ENCODE data around the gene ENOX1.
"Not testable (repeated sequence)": the region's sequence is repeated elsewhere in the genome, so short reads cannot be mapped to it uniquely, and the experiment has no call there.

Gene ENOX1

DNA sequence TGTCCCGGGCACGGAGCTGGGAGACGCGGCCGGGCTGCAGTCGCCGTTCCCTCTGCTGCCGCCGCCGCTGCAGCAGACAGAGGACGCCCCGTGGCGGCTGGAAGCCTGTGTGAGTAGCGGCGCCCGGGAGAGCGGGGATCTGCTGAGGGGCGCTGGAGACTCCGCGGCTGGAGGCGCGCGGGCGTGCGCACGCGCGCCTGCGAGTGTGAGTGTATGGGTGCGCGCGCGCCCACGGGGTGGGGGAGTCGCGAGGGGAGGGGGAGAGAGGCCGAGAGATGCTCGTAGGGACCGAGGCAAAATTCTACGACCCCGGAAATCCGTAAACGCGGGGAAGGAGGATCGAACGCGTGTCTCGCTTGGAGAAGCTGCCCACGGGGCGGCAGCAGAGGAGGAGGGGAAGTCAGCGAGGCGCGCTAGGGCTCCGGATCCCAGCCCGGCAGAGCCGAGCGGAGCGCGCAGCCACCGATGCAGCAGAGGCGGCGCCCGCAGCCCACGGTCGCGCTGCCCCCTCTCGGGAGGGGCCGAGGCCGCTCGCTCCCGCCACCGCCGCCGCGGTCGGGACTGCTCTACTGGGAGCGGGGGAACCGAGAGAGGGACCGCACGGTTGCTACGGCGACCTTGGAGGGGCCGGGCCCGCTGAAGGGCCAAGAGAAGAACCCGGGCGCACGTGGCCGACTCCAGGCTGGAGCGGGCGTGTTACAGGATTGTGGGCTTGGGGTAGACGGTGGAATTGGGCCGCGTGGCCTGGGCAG lies at the start of gene ENOX1:
TSS of gene ENOX1 (minus strand) at position 207 of the 752 bp plus-strand sequence.
- DNase-seq = peak; percentile 29 to 47

DNA sequence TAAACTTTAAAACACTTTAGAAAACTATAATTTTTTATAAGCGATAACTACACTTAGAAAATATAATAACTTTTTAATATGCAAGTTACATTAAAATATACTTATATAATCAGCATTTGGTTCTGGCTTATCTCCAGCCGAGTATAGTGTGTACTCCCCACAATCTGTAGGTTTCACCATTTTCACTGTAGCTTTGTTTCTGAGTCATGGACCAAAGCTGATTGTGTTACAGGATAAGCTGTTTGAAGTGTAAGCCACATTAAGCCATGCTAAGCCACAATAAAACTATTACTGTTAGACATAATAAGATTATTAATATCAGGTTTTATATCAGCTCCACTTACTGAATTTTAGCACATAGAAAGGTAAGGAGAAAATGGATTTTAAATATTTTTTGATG lies 48.9 kb upstream of the ENOX1 start:
- DNase-seq = no peak

DNA sequence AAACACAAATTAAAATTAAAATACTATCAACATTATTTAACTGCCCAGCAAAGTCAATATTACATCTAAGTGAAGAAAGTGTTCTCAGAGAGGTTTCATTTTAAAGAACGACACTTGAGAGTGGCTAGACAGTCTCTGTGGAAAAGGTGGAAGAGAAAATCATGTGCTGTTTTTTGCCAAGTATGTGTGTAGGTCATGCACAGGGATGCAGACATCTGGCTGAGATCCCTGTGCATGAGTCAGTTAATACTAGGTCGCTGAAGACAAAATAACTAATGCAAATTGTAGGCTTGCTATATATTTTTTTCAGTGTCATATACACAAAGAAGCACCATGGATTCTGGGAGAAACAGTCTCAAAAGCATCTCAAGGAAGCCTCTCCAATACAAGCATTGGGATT lies 44.3 kb upstream of the ENOX1 start:
- DNase-seq = no peak

DNA sequence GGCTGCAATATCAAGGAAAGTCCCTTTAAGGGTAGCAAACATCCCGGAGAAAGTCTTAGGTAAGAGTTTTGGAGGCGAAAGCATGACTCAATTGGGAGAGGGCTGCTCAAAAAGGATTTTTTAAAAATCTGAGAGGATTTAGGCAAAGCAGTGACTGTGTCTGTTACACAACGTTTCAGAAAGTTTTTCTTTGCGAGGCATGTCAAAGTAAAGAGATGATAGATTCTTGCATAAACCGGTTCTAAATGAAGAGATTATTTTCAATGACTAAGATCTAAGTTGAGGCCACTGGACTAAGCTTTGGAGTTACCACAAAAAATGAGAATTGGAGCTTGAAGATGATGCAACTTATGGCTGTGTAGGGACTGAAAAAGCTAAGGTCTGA lies 43.7 kb upstream of the ENOX1 start:
- DNase-seq = no peak

DNA sequence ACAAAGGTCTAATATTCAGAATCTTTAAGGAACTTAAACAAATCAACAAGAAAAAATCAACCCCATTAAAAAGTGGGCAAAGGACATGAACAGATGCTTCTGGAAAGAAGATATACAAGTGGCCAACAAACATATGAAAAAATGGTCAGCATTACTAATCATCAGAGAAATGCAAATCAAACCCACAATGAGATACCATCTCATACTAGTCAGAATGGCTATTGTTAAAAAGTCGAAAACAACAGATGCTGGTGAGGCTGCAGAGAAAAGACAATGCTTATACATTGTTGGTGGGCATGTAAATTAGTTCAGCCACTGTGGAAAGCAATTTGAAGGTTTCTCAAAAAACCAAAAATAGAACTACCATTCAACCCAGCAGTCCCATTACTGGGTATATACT lies 37.9 kb upstream of the ENOX1 start:
- DNase-seq = not testable (repeated sequence)

DNA sequence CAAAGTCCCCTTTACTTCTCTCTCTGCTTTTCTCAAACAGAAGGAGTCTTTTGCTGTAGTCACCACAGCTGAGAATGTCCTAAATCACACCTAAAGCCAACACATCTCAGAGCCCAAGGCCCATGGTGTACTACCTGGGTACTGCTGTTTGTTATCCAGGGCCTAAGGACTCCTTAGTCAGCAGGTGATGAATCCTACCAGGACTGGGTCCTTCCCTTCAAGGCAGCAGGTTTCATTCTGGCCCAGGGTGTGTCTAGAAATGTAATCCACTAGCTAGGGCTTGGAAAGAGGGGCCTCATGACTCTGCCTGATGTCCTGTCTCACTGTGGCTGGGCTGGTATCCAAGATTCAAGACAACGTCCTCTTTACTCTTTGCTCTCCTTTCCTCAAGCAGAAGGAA lies 36.2 kb upstream of the ENOX1 start:
- no peak for DNase-seq

DNA sequence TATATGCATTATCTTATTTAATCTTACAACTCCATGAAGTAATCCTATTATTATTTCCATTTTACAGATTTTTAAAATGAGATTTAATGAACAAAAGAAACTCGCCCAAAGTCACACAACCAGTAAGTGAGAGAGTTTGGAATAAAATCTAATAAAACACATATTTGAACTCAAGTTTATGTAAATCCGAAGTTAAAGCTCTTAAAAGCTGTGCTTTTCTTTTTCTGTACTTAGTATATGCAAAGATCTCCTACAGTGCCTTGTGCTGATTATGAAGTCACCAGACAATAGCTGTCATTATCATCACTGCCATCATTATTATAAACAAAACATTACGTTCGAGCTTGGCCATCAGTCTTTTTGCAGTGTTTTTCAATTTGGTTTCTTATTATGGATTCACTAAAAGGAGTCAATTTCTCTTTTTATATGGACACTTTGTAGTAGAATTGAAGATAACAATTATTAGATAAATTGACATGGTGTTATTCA lies 29.7 kb upstream of the ENOX1 start:
- DNase-seq = no peak

DNA sequence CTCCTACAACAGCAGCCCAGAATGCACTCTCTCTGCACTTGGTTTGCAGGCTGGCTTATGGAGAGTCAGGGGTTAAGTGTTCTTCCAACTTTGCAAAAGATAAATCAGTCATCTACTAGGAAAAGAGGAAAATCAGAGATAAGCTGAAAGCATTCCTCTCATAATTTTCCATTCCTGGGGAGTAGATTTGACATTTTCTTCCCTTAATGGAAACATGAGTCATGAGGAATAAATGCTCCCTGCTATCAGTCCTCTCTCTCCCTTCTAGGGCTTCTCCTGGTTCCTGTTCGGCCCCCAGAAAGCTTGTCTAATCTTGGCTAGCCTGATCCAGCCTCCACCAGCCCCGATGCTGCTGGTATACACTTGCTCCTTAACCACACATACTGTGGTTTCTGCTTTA lies 28.4 kb upstream of the ENOX1 start:
- no peak for DNase-seq

DNA sequence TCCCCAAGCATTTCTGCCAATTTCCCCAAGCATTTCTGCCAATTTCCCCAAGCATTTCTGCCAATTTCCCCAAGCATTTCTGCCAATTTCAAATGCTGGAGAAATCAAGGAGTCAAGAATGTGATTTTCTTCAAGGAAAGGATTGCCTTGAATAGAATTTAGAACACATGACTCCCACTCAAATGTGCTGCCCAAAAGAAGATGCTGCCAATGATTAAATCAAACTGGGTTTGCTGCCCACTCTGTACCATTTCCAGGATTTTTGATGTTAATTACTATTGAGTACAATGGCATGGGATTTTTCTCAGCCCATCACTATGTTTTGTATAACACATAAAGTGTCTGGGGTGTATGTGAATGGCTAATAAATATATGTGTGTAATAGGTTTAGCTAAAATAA lies 21.9 kb upstream of the ENOX1 start:
- no peak for DNase-seq

DNA sequence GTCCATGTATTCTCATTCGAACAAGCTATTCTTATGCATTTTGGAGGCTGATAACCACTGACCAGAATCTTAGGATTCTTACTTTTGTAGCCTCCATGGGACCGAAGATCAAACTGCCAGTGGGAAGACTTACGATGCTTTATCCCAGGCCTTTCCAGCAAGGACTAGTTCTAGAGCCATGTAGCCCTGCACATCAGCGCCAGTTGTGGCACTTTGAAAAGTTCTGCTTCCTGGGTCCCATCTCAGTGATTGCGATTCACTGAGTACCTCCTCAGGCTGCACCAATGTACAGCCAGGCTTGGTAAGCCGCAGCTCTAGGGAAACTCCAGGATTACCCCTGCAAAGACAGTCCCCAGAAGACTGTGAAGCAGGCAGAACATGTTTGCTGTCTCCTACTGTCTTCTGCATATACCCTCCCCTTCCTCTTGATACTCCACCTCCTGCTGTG lies 18.9 kb upstream of the ENOX1 start:
- DNase-seq = no peak

DNA sequence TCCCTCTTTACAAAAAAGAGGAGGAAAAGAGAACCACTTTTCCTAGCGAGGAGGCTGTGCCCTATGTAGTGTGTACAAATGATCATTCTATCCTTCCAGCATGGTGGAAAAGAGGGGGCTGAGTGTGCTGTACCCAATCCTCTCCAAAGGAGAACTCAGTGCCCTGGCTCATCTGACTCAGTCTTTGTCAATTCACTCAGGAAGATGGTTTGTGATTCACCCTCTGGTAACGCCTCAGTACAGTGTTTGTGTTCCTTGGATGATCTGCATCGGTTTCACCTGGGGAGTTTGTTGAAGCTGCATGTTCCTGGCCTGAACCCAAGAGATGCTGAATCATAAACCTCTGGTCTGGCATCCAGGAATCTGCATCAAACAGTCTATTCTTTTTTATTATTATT lies 18.3 kb upstream of the ENOX1 start:
- peak; percentile 25 to 42 for DNase-seq

DNA sequence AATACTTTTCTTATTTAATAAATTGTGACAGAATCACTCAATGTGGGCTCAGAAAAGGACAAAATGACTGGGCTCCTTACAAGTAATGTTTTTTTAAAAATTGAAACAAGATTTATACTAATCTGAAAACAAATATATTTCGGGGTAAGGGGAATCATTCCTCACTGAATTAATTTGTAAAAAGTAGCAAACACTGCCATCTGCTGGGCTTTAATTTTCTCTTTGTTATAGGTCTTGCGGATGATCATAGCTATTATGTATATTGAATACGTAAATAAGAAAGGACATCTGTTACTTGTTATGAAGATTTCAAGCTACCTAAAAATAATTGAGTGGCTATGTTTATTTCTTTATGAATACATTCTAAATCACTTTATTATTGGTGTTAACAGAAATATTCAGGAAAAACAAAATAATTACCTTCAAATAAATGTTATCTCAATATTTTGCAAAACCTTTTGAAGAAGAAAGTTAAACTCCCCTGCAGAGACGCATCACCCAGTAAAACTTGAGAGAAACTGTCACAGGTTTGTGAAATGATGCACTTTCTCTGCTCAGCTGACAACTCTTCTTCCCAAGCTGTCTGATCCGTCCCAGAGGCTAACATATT lies 17.8 kb upstream of the ENOX1 start:
- DNase-seq = no peak

DNA sequence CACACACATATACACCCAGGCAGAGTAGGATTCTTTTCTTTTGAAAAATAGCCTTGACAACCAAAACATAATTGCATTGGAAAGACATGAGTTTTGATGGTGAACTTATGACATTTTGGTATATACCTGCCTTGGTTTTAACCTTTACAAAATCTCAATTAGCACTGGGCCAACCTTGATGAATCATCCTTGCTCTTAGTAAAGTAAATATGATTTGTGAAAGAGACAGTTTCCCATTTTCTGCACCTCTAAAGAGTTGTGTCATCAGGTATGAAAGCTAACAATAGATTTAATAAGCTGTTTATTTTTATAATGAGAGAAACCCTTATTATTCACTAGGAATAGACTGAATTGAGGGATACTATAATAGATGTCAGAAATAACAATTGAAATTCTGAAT lies 15.7 kb upstream of the ENOX1 start:
- no peak for DNase-seq

DNA sequence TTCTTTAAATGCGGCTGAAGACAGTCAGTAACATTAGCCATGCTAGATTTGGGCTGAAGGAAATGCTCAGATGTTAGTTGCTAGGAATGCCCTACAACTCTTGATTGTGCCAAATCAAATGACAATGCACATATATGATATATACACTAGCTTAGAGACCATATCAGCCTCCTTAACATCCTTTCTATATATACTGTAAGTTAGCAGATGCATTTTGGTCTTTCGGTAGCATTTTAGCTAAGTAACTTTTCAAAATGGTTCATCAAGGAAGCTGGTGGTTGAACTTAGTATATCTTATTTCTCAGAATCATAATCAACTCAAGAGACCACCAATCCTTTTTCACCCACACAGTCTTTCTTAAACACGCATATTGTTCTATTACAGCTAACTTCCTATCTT lies 14.1 kb upstream of the ENOX1 start:
- DNase-seq = no peak

DNA sequence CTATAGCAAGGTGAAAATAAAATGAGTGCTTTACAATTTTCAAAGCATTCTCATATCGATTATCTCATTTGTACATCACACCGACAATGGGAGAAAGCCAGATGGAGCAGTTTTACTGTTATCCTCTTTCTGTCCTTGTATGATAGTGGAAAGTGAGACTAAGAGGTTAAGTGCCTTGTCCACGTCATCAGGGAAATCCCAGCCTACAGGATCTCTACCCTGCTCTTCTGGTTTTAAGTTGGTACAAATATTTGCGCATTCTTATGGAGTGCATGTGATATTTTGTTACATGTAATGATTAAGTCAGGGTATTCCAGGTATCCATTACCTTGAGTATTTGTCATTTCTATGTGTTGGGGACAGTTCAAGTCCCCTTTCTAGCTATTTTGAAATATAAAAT lies 12.4 kb upstream of the ENOX1 start:
- peak in 1 of 2 experiments; percentile 25 for DNase-seq

DNA sequence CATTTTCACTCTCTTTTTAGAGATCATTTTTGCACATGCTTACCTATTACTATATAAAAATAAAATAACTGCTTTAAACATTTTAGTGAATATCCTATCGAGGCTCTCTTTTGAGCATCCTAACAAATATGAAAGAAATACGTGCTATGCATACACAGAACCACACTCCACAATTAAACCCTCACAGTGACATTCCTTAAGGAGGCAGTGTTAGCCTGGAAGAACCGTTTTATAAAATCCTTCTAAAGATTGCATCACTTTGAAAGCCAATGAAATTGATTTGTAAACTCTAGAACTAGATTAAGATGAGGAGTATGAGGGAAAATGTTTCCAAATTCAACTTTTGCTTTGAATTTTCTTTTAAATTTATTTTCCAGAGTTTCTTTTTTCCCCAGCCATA lies 11.1 kb upstream of the ENOX1 start:
- DNase-seq = no peak

DNA sequence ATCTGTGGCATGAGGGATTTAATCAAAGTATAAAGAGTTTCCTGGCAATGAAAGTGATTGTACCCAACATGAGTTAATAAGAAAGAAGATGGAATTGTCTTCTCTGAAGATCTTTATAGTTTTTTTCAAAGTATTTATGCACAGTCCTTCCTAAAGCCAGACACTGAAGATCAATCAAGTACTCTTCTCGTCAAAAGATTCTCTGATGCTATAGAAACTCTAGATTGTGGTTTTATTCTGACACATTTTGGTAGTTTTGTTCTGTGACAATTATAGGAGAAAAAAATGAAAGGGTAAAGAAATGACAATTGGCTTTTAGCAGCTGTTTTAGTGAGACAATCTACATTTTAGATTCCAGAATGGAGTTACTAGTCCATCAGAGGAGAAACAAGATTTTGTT lies 10.4 kb upstream of the ENOX1 start:
- no peak for DNase-seq

DNA sequence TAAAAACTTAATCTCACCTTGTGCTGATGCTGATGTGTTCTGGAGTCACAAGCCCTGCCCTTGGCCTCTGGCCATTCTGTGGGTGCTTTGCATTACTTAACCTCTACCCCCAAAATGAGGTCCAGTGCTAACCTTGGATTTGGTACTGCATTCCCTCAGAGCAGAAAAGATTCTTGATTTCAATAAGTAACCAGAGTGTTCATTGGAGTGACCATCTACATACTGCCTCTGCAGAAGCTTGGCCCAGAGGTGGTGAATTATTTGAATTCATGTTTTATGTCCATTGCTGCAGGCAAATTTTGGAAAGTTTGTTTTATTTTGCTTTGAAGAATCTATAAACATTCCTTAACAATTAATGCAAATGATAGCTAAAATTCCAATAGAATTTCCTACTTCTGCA lies 7.6 kb upstream of the ENOX1 start:
- DNase-seq = no peak

DNA sequence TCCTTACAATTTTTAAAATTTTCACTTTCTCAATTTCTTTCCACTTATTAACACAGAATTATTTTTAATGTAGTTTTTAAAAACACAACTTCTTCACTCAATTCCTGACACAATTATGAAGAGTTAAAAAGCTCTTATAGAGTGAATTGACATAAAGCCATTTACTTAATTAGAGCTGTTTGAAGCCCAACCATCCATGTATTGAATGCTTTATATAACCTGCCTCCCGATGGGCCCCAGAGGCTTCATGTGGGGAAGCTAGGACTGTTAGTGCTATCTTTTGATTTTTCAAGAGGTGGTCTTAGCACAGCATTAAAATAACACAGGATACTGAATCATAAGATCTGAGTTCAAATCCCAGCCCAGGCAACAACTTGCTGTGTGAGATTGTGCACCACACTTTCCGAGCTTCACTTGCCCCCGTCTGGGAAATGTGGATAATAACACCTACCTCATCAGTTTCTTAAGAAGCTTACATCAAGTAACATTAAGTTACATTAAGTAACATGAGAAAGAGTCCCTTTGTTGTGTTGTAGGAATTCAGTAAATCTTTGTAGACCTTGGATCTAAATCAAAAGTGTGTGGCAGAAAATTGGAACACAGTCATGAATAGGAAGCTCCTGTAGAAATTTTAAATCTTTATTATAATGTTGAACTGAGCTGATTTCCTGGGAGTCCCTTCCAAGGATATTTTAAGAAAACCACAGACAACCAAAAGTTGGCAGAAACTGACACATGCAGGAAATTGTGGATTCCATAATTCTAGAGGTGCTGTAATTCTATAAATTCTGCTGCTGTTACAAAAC lies 5.5 kb upstream of the ENOX1 start:
- DNase-seq = no peak

DNA sequence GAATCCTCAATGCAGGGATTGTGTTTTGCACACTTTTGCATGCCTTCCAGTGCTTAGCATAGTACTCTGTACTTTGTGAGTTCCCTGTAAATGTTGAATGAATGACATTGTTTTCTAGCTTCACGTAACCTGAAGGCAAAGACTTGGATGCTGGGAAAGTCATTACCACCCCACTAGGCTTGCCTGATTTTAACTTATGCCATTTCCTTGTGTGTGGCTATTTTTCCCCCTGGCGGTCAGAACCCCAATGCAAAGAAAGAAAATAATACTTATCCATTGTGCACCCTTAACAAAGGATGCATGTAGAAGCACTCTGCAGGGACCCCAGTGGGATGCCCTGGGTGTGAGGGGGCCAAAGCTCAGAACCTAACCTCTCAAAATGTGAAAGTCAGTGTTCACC lies 1.2 kb upstream of the ENOX1 start:
- DNase-seq = no peak

DNA sequence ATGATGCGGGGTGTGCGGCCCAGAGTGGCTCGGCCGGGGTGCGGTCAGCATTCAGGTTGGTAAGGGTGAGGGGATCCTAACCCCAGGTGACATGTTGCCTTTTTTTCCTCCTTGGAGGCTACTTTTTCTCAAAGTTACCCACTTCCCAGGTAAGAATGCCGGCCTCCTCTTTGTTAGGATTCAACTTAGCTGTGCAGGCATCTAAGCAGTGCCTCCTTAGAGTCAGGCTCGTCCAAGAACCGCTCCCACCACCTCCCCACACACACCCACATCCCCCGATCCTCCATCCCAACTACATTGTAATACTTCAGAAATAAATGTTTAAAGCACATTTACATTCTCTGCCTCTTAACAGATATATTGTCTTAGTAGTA lies 733 bp upstream of the ENOX1 start:
- no peak for DNase-seq

DNA sequence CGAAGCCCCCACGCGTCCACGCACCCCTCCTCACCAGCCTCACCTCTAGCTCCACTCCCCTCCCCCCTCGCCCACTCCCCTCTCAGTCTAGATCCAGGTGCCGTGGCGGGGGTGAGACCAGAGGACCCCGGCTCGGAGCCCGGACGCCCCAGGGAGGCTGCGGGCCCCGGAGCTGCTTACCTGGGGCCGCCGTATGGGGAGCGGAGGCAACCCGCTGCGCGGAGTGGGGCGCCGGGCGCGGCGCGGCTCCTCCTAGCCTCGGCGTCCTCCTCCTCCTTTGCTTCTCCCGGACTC lies 353 bp downstream of the ENOX1 start:
- DNase-seq = no peak

DNA sequence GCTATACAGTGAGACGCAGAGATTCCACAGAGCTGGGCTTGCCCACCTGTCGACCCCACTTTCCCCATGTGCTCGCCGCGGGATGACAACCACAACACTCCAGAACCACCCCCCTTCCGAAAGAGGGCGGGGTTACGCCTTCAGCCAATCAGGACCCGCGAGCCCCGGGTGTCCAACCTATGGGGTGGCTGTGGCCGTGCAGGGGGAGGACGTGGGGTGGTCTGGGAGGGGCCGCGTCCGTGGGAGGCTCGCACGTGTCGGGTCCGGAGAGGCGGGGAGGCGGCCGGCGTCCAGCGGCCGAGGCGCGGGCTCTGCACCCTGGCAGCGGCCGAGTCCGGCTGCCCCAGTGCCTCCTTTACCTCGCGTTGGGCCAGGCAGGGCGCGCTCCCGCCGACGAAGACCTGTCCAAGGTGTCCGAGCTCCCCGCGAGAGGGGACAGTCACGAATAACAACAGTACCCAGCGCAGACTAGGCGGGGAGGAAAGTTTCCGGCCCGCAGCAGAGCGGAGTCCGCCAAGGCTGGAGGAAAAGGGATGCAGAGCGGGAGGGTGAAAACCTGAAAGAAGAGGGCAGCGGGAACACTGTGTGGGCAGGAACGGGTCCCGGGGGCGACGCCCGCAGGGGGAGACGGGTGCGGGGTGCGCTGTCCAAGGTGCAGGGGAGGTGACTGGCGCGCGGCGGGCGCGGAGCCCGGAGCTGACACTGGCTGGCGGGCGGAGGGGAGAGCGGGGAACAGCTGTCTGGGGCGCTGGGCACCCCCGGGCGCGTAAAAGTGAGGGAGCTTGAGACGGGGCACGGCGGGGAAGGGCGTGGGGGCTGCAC lies 911 bp downstream of the ENOX1 start:
- peak; percentile 19 to 21 for DNase-seq
